Measurements from ENCODE around the gene RCBTB2.

Gene RCBTB2

GRCh38 chr13:48505012-48505411 is 27.9 kb downstream of the RCBTB2 start:
- peaks cover 74% of the 10 kb centered on the region for H3K4me1 Mint-ChIP-seq (ENCODE audit: low read depth)
- DNase-seq (ENCODE audit: low spot score): no peak
- H3K9me3 Mint-ChIP-seq: peaks cover 15% of the 10 kb centered on the region
- peak overlapping the region; percentile 57 for H3K4me3 Mint-ChIP-seq
- H3K27me3 Mint-ChIP-seq (ENCODE audit: low read depth): no peaks in the 10 kb centered on the region
- peaks cover 71% of the 10 kb centered on the region for H3K36me3 Mint-ChIP-seq (ENCODE audit: low read depth)
- peak overlapping the region; percentile 93 for H3K27ac Mint-ChIP-seq

GRCh38 chr13:48504606-48505005 is 28.3 kb downstream of the RCBTB2 start:
- H3K27ac Mint-ChIP-seq: peak overlapping the region; percentile 70
- peaks cover 73% of the 10 kb centered on the region for H3K4me1 Mint-ChIP-seq (ENCODE audit: low read depth)
- no peak overlapping the region for H3K4me3 Mint-ChIP-seq
- H3K27me3 Mint-ChIP-seq (ENCODE audit: low read depth): no peaks in the 10 kb centered on the region
- peaks cover 15% of the 10 kb centered on the region for H3K9me3 Mint-ChIP-seq
- DNase-seq (ENCODE audit: low spot score): no peak
- peaks cover 70% of the 10 kb centered on the region for H3K36me3 Mint-ChIP-seq (ENCODE audit: low read depth)

- H3K27me3 Mint-ChIP-seq (ENCODE audit: low read depth): no peaks in the 10 kb centered on the region
- no peak overlapping the region for H3K27ac Mint-ChIP-seq
- DNase-seq (ENCODE audit: low spot score): no peak
- peaks cover 81% of the 10 kb centered on the region for H3K4me1 Mint-ChIP-seq (ENCODE audit: low read depth)
- H3K36me3 Mint-ChIP-seq (ENCODE audit: low read depth): peaks cover 71% of the 10 kb centered on the region
- H3K4me3 Mint-ChIP-seq: no peak overlapping the region
- peaks cover 15% of the 10 kb centered on the region for H3K9me3 Mint-ChIP-seq
Measured at GRCh38 chr13:48502601-48503319, 30.1 kb downstream of the RCBTB2 start.

- Mint-ChIP-seq H3K4me1 (ENCODE audit: low read depth) (peaks cover 82% of the 10 kb centered on the region), H3K27me3 (ENCODE audit: low read depth) (no peaks in the 10 kb centered on the region), H3K27ac (no peak overlapping the region), H3K4me3 (no peak overlapping the region), H3K9me3 (peaks cover 6% of the 10 kb centered on the region), H3K36me3 (ENCODE audit: low read depth) (peaks cover 62% of the 10 kb centered on the region)
- DNase-seq (ENCODE audit: low spot score): no peak
Measured at GRCh38 chr13:48501705-48502104, 31.2 kb downstream of the RCBTB2 start.

- DNase-seq (ENCODE audit: low spot score): no peak
- H3K4me1 Mint-ChIP-seq (ENCODE audit: low read depth): peaks cover 80% of the 10 kb centered on the region
- peak overlapping the region; percentile 57 for H3K27ac Mint-ChIP-seq
- no peaks in the 10 kb centered on the region for H3K27me3 Mint-ChIP-seq (ENCODE audit: low read depth)
- H3K9me3 Mint-ChIP-seq: peaks cover 6% of the 10 kb centered on the region
- H3K36me3 Mint-ChIP-seq (ENCODE audit: low read depth): peaks cover 55% of the 10 kb centered on the region
- H3K4me3 Mint-ChIP-seq: no peak overlapping the region
Measured at GRCh38 chr13:48500652-48501197, 32.2 kb downstream of the RCBTB2 start.

GRCh38 chr13:48497669-48498068 is 35.2 kb downstream of the RCBTB2 start:
- Mint-ChIP-seq H3K27ac (no peak overlapping the region), H3K4me1 (ENCODE audit: low read depth) (peaks cover 60% of the 10 kb centered on the region), H3K9me3 (no peaks in the 10 kb centered on the region), H3K4me3 (no peak overlapping the region), H3K27me3 (ENCODE audit: low read depth) (no peaks in the 10 kb centered on the region), H3K36me3 (ENCODE audit: low read depth) (peaks cover 28% of the 10 kb centered on the region)
- DNase-seq (ENCODE audit: low spot score): no peak

- H3K36me3 Mint-ChIP-seq (ENCODE audit: low read depth): peaks cover 23% of the 10 kb centered on the region
- peaks cover 53% of the 10 kb centered on the region for H3K4me1 Mint-ChIP-seq (ENCODE audit: low read depth)
- DNase-seq (ENCODE audit: low spot score): peak; percentile 47
- H3K27ac Mint-ChIP-seq: peak overlapping the region; percentile 88
- no peaks in the 10 kb centered on the region for H3K9me3 Mint-ChIP-seq
- H3K27me3 Mint-ChIP-seq (ENCODE audit: low read depth): no peaks in the 10 kb centered on the region
- peak overlapping the region; percentile 56 for H3K4me3 Mint-ChIP-seq
Measured at GRCh38 chr13:48496271-48497161, 36.4 kb downstream of the RCBTB2 start.

- H3K36me3 Mint-ChIP-seq (ENCODE audit: low read depth): peaks cover 29% of the 10 kb centered on the region
- H3K4me3 Mint-ChIP-seq: peak overlapping the region; percentile 47
- peaks cover 55% of the 10 kb centered on the region for H3K4me1 Mint-ChIP-seq (ENCODE audit: low read depth)
- no peak overlapping the region for H3K27ac Mint-ChIP-seq
- no peaks in the 10 kb centered on the region for H3K27me3 Mint-ChIP-seq (ENCODE audit: low read depth)
- no peaks in the 10 kb centered on the region for H3K9me3 Mint-ChIP-seq
- no peak for DNase-seq (ENCODE audit: low spot score)
Measured at GRCh38 chr13:48494874-48495273, 38.0 kb downstream of the RCBTB2 start.

- H3K9me3 Mint-ChIP-seq: no peaks in the 10 kb centered on the region
- H3K4me1 Mint-ChIP-seq (ENCODE audit: low read depth): peaks cover 53% of the 10 kb centered on the region
- DNase-seq (ENCODE audit: low spot score): no peak
- H3K36me3 Mint-ChIP-seq (ENCODE audit: low read depth): peaks cover 27% of the 10 kb centered on the region
- H3K27me3 Mint-ChIP-seq (ENCODE audit: low read depth): no peaks in the 10 kb centered on the region
- no peak overlapping the region for H3K4me3 Mint-ChIP-seq
- H3K27ac Mint-ChIP-seq: no peak overlapping the region
Measured at GRCh38 chr13:48493851-48494250, 39.0 kb downstream of the RCBTB2 start.

- no peak overlapping the region for H3K4me3 Mint-ChIP-seq
- no peak overlapping the region for H3K27ac Mint-ChIP-seq
- H3K27me3 Mint-ChIP-seq (ENCODE audit: low read depth): no peaks in the 10 kb centered on the region
- H3K36me3 Mint-ChIP-seq (ENCODE audit: low read depth): peaks cover 29% of the 10 kb centered on the region
- peaks cover 2% of the 10 kb centered on the region for H3K9me3 Mint-ChIP-seq
- peaks cover 54% of the 10 kb centered on the region for H3K4me1 Mint-ChIP-seq (ENCODE audit: low read depth)
- no peak for DNase-seq (ENCODE audit: low spot score)
Measured at GRCh38 chr13:48493066-48493765, 39.7 kb downstream of the RCBTB2 start.

- peaks cover 51% of the 10 kb centered on the region for H3K4me1 Mint-ChIP-seq (ENCODE audit: low read depth)
- H3K27ac Mint-ChIP-seq: no peak overlapping the region
- H3K27me3 Mint-ChIP-seq (ENCODE audit: low read depth): no peaks in the 10 kb centered on the region
- peaks cover 36% of the 10 kb centered on the region for H3K36me3 Mint-ChIP-seq (ENCODE audit: low read depth)
- H3K4me3 Mint-ChIP-seq: no peak overlapping the region
- H3K9me3 Mint-ChIP-seq: peaks cover 4% of the 10 kb centered on the region
- DNase-seq (ENCODE audit: low spot score): peak; percentile 77
Measured at GRCh38 chr13:48492470-48493065, 40.3 kb downstream of the RCBTB2 start.

- Mint-ChIP-seq H3K27me3 (ENCODE audit: low read depth) (no peaks in the 10 kb centered on the region), H3K9me3 (peaks cover 4% of the 10 kb centered on the region), H3K4me3 (no peak overlapping the region), H3K36me3 (ENCODE audit: low read depth) (peaks cover 41% of the 10 kb centered on the region), H3K27ac (no peak overlapping the region), H3K4me1 (ENCODE audit: low read depth) (peaks cover 50% of the 10 kb centered on the region)
- DNase-seq (ENCODE audit: low spot score): no peak
Measured at GRCh38 chr13:48492096-48492440, 40.8 kb downstream of the RCBTB2 start.

- peaks cover 4% of the 10 kb centered on the region for H3K9me3 Mint-ChIP-seq
- DNase-seq (ENCODE audit: low spot score): no peak
- no peak overlapping the region for H3K4me3 Mint-ChIP-seq
- H3K4me1 Mint-ChIP-seq (ENCODE audit: low read depth): peaks cover 48% of the 10 kb centered on the region
- H3K27ac Mint-ChIP-seq: no peak overlapping the region
- peaks cover 42% of the 10 kb centered on the region for H3K36me3 Mint-ChIP-seq (ENCODE audit: low read depth)
- no peaks in the 10 kb centered on the region for H3K27me3 Mint-ChIP-seq (ENCODE audit: low read depth)
Measured at GRCh38 chr13:48491423-48492095, 41.3 kb downstream of the RCBTB2 start.

Data from T-helper 2 cell treated with Interferon-gamma antibody and Interleukin-4, amounts not matched to agents 5 μg/mL and 100 μg/mL, for 36 hours (primary cell).